ENCODE results near the gene PEAK1.

- no peak for TF ChIP-seq GATA2 (IDR thresholded peaks at IDR 0.05; ENCODE audit: low read depth, low read length)
- TF ChIP-seq GATA3 (IDR thresholded peaks at IDR 0.05; ENCODE audit: low read depth, low read length) = no peak
These were observed 2.3 kb downstream of the PEAK1 start for GRCh38 chr15:77417602-77418001.

All from SH-SY5Y (cell line).